RPMI7951 (cell line): ENCODE data around the gene RPL27A. TPM values are rescaled to one million over a fixed set of nuclear protein-coding genes. Genes with fewer than 3 reads are reported as not detected.

Experiments
- DNase-seq: peaks from one replicate; pipeline ENCODE4 v3.0.0-alpha.2; 2012; ENCODE audit warnings: low read depth
- total RNA-seq: library from RNA; depleted of rRNA; stranded (reverse); fragments of >200 nt; shearing (Covaris generic); gene quantifications from 2 replicates; pipeline ENCODE4 v1.2.3, GENCODE V29; 2014

Gene RPL27A
- total RNA-seq, 1 experiment from 2014 or later = 953 TPM

- DNase-seq = peak; percentile 80
Measured at GRCh38 chr11:8699903-8700302, 17.3 kb downstream of the RPL27A start.

- no peak for DNase-seq
Measured at GRCh38 chr11:8701891-8702597, 19.5 kb downstream of the RPL27A start.

- no peak for DNase-seq
Measured at GRCh38 chr11:8702598-8702915, 20.0 kb downstream of the RPL27A start.

GRCh38 chr11:8704136-8704535 is 21.5 kb downstream of the RPL27A start:
- DNase-seq = no peak

- no peak for DNase-seq
Measured at GRCh38 chr11:8705146-8705545, 22.6 kb downstream of the RPL27A start.

- DNase-seq = no peak
Measured at GRCh38 chr11:8706673-8707432, 24.3 kb downstream of the RPL27A start.

GRCh38 chr11:8707541-8708191 is 25.1 kb downstream of the RPL27A start:
- no peak for DNase-seq

GRCh38 chr11:8709002-8709672 is 26.5 kb downstream of the RPL27A start:
- peak; percentile 93 for DNase-seq

GRCh38 chr11:8709777-8710176 is 27.2 kb downstream of the RPL27A start:
- no peak for DNase-seq

GRCh38 chr11:8711895-8712442 is 29.4 kb downstream of the RPL27A start:
- no peak for DNase-seq

GRCh38 chr11:8712506-8712905 is 29.9 kb downstream of the RPL27A start:
- DNase-seq = no peak

- DNase-seq = no peak
Measured at GRCh38 chr11:8713760-8714454, 31.3 kb downstream of the RPL27A start.

GRCh38 chr11:8714622-8715225 is 32.1 kb downstream of the RPL27A start:
- peak; percentile 39 for DNase-seq

- no peak for DNase-seq
Measured at GRCh38 chr11:8715501-8715900, 32.9 kb downstream of the RPL27A start.

- no peak for DNase-seq
Measured at GRCh38 chr11:8717544-8717875, 34.9 kb downstream of the RPL27A start.

- DNase-seq = peak; percentile 85
Measured at GRCh38 chr11:8717876-8718753, 35.5 kb downstream of the RPL27A start.

GRCh38 chr11:8719211-8719649 is 36.6 kb downstream of the RPL27A start:
- DNase-seq = peak; percentile 95

- no peak for DNase-seq
Measured at GRCh38 chr11:8719721-8720120, 37.1 kb downstream of the RPL27A start.

GRCh38 chr11:8720352-8720751 is 37.8 kb downstream of the RPL27A start:
- peak; percentile 8 for DNase-seq
